IPS DF 4.7 (cell line): ENCODE data around the gene PNPLA6.
"Not testable (repeated sequence)": the region's sequence is repeated elsewhere in the genome, so short reads cannot be mapped to it uniquely, and the experiment has no call there.

ENCODE experiments used
- DNase-seq: peaks from one replicate; pipeline ENCODE4 v3.0.0-alpha.2; 2013; ENCODE audit warnings: low spot score; ENCODE audit errors: extremely low read depth

PNPLA6 gene

DNA sequence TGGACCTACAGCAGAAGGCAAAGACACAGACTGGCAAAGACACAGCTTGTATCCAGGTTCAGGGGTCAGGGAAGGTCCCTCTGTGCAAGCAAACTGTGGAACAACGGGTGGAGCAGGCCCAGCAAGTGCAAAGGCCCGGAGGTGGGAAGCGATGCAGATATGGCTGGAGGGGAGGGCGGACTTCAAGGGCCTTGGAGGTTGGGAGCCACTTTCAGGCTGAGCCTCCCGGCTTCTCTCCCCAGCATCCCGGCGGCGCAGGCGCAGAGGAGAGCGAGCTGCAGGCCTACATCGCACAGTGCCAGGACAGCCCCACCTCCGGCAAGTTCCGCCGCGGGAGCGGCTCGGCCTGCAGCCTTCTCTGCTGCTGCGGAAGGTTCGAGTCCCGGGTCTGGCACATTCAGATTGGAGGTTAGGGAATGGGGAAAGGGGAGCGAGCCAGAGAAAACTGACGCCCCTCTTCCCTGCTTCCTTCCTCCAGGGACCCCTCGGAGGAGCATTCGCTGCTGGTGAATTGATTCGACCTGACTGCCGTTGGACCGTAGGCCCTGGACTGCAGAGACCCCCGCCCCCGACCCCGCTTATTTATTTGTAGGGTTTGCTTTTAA lies 2.1 kb upstream of the PNPLA6 start:
- DNase-seq: no peak

DNA sequence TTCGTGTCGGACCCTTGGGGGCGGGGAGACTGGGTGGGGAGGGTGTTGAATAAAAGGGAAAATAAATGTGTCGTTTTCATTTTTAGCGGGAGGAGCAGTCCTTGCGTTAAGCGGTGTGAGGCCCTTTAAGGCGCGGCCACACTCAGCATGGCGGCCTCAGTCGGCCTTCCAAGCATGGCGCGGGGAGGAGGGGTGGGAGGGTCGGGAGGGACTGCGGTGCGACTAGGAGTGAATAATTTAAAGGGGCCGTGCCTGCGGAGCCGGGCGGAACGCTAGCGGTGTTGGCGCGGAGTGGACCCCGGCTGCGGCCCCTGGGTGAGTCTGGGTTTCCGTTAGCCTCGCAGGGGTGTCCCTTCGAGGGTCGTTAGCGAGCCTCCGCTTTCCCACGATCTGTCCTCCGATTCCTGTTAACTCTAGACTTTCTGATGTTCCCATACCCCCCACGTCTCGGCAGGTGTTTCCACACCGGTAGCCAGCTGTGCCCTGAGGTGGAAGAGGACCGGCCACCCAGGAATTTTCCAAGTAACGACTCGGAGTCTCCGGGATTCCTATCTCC lies 1.5 kb upstream of the PNPLA6 start:
- DNase-seq: no peak

DNA sequence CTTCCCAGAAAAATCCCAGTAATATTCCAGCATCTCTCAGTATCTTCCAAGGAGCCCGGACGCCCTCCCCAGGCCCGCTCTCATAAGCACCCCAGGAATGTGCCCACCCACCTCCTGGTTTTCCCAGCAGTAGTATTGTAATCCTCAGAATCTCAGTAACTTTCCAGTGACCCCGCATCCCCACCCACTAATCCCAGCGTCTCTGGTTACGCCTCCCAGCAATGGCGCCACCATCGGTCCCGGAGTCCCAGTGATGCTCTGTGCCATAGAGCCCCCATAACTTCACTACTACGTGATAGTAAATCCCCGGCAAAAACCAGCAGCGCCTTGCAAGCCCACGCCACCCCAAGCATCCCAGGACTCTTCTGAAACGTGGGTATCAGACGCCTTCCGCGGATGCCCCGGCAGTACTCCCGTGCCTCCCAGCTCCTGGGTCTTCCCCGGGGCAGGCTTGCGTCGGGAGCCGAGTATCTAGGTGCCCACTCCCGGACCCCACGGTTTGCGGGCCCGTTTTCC lies 928 bp upstream of the PNPLA6 start:
- no peak for DNase-seq

DNA sequence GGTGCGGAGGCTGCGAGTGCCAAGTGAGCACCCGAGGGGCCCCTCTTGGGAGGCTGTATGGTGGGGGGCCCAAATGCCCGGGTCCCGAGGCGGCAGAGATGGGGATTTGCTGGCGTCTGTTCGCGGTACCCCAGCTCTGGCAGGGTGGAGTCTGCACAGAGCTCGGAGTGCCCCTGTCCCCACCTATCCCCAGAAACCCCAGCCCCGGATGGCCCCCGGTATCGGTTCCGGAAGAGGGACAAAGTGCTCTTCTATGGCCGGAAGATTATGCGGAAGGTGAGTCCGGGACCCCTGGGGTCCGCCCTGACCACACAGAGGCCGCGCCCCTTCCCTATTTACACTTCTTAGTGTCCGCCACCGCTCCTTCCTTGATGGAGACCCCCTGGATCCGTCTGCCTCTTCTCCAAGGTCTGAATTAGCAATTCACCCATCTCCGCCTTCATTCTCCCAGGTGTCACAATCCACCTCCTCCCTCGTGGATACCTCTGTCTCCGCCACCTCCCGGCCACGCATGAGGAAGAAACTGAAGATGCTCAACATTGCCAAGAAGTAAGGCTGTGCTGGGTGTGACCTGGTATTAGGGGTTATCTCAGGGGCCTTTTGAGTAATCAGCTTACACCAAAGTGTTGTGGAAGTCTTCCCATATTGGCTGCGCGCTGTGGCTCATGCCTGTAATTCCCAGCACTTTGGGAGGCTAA lies 630 bp downstream of the PNPLA6 start:
- DNase-seq: no peak

DNA sequence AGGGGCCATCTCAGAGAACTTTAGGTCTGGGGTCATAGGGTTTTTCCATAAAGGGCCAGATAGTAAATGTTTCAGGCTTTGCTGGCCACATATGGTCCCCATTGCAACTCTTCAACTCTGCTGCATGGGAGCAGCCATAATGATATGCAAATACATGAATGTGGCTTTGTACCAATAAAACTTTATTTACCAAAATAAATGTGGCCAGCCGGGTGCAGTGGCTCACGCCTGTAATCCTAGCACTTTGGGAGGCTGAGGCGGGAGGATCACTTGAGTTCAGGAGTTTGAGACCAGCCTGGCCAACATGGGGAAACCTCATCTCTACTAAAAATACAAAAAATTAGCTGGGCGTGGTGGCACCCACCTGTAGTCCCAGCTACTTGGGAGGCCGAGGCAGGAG lies 3.5 kb downstream of the PNPLA6 start:
- DNase-seq: not testable (repeated sequence)

DNA sequence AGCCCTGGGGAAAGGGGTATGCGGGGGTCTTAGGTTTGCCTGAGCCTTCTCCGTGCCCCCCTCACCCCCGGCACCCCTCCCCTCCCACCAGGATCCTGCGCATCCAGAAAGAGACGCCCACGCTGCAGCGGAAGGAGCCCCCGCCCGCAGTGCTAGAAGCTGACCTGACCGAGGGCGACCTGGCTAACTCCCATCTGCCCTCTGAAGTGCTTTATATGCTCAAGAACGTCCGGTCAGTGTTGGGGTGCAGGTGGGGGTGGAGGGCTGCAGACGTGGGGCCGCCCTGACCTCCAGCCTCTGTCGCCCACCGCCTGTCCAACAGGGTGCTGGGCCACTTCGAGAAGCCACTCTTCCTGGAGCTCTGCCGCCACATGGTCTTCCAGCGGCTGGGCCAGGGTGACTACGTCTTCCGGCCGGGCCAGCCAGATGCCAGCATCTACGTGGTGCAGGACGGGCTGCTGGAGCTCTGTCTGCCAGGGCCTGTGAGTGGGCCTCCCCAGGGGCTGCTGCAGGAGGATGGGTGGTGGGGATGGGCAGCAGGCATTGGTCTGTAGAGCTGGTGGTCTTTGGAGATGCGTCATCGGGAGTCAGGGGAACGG lies 4.4 kb downstream of the PNPLA6 start:
- DNase-seq: no peak

DNA sequence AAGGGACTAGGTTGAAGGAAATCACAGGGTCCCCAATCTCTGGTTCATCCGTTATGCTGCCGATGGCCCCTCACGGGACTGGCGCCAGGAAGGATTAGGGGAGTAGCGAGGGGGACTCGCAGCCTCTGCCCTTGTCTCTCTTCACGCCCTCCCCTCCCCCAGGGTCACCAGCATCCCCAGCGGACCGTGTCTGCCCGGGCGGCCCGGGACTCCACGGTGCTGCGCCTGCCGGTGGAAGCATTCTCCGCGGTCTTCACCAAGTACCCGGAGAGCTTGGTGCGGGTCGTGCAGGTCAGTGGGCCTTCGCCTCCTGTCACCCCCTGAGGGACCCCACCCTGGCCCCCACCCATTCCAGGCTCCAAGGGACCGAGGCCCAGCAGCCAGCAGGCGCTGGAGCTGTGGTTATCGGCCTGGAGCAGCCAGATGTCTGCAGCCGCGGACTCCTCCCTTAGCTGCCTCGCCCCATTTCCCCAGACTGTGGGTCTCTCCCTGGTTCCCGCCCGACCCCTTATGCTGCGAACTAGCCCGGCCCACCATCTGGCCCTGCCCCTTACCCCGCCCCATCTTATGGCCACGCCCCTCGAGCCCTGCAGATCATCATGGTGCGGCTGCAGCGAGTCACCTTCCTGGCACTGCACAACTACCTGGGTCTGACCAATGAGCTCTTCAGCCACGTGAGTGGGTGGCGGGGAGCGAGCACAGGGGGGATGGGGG lies 5.4 kb downstream of the PNPLA6 start:
- DNase-seq: no peak

DNA sequence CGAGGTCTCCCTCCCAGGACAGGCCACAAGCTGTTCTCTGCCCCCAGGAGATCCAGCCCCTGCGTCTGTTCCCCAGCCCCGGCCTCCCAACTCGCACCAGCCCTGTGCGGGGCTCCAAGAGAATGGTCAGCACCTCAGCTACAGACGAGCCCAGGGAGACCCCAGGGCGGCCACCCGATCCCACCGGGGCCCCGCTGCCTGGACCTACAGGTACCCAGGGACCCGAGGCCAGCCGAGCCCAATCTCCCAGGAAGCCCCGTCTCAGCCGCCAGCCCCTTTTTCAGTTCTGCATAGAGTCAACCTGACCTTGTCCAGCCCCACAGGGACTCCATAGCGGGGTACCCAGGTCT lies 5.9 kb downstream of the PNPLA6 start:
- no peak for DNase-seq

DNA sequence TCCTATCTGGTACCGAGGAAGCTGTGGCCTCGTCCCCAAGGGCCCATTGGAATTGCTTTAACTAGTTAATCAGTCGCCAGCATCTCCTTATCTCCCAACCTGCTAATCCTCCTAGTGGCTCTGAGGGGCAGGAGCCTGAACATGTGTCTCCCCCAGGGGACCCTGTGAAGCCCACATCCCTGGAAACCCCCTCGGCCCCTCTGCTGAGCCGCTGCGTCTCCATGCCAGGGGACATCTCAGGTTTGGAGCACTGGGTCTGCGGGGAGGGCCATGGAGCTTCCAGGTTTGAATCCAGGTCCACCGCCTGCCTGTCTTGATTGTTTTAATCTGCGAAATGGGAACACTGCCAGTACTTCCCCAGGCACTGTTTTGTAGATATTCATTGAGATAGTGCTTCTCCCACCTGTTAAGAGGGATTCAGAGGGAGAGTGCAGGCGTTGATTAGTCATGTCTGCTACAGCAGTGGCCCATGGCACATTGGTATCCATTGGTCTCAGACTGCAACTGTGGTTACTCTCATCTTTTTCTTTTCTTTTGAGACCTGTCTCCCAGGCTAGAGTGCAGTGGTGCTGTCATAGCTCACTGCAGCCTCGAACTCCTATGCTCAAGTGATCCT lies 6.4 kb downstream of the PNPLA6 start:
- DNase-seq: no peak

DNA sequence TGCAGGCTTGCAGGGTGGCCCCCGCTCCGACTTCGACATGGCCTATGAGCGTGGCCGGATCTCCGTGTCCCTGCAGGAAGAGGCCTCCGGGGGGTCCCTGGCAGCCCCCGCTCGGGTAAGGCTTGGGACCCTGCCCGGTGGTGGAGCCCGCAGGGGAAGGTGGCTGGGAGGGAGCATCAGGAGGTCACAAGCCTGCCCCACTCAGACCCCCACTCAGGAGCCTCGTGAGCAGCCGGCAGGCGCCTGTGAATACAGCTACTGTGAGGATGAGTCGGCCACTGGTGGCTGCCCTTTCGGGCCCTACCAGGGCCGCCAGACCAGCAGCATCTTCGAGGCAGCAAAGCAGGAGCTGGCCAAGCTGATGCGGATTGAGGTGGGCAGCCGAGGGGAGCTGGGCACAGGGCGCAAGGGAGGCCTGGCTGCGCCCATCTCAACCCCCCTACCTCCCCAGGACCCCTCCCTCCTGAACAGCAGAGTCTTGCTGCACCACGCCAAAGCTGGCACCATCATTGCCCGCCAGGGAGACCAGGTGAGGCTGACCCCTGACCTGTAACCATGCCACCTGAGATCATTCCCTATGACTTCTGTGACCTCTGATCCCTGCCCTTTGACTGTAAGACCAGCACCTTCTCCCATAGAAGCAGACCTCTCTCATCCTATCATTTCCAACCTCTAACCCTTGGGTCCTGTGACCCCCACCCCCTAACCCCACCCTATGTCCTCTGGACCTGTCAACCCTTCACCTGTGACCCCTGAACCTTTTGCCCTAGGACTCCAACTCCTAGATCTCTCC lies 7.2 kb downstream of the PNPLA6 start:
- DNase-seq: no peak

DNA sequence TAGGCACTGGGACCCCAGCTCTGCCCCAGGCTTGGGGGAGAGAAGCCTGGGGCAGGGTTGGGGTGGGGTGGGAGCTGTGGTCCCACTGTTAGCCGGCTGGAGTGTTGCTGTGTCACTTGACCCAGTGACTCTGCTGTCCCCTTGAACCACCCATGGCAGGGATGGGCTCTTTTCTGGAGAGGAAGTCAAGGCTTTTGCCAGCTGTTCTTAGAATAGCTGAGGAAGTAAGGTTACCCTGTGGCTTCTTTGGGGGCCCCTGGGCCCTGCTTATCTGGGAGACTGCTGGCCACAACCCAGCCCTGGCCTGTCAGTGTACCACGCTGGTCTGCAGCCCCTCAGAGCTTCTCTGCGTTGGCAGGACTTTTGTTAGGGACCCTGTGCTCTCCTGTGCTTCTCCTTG lies 9.1 kb downstream of the PNPLA6 start:
- no peak for DNase-seq

DNA sequence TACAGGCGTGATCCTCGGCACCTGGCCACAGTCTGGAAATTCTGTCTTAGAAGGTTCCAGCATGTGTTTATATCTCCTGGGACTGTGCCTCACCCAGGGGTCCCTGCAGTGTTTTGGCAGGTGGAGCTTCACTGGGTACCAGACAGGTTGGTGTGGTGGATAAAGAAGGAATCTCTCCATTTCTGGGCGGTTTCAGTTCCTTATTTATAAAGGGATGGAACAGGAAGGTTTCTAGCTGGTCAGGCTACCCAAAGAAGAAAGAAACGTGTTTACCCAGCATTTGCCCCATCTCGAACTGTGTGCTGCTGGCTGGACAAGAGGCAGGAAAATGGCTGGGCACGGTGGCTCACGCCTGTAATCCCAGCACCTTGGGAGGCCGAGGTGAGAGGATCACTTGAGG lies 9.8 kb downstream of the PNPLA6 start:
- no peak for DNase-seq

DNA sequence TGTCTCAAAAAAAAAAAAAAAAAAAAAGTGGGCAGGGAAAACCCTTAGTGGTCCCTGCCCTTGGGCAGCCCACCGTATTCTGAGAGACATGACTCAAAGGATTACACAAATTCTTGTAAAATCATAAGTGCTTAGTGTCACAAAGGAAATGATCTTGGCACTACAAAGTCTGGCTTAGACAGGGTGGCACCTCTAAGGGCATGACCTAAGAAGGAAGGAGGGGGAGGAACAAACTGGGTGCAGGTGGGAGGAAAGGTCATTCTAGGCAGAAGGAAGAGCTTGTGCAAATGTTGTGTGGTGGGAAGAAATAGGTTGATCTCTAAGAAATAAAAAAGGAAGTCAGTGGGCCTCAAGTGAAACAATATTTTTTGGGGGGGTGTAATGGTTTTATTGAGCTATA lies 10.4 kb downstream of the PNPLA6 start:
- DNase-seq: no peak

DNA sequence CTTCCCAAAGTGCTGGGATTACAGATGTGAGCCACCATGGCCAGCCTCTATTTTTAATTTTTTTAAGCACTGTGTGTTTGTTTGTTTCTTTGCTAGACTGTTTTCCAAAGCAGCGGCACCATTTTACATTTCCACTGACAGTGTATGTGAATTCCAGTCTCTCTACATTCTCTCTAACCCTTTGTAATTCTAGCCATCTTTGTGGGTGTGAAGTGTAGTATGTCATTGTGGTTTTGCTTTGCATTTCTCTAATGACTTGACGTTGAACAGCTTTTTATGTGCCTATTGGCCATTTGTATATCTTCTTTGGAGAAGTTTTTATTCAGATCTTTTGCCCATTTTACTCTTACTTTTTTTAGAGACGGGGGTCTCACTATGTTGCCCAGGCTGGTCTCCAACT lies 11.6 kb downstream of the PNPLA6 start:
- DNase-seq: no peak

DNA sequence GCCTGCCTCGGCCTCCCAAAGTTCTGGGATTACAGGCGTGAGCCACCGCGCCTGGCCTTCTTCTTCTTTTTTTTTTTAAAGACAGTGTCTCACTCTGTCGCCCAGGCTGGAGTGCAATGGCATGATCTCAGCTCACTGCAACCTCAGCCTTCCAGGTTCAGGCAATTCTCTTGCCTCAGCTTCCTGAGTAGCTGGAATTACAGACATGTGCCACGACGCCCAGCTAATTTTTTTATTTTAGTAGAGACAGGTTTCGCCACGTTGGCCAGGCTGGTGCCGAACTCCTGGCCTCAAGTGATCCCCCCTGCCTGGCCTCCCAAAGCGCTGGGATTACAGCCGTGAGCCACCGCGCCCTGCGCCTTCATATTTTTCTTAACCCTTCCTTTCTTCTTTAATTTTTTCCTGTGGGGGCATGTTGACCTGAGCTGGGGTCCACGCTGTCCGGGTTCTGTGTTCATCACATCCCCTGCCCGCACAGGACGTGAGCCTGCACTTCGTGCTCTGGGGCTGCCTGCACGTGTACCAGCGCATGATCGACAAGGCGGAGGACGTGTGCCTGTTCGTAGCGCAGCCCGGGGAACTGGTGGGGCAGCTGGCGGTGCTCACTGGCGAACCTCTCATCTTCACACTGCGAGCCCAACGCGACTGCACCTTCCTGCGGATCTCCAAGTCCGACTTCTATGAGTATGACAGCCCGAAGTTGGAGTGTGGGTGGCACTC lies 14.1 kb downstream of the PNPLA6 start:
- DNase-seq: no peak

DNA sequence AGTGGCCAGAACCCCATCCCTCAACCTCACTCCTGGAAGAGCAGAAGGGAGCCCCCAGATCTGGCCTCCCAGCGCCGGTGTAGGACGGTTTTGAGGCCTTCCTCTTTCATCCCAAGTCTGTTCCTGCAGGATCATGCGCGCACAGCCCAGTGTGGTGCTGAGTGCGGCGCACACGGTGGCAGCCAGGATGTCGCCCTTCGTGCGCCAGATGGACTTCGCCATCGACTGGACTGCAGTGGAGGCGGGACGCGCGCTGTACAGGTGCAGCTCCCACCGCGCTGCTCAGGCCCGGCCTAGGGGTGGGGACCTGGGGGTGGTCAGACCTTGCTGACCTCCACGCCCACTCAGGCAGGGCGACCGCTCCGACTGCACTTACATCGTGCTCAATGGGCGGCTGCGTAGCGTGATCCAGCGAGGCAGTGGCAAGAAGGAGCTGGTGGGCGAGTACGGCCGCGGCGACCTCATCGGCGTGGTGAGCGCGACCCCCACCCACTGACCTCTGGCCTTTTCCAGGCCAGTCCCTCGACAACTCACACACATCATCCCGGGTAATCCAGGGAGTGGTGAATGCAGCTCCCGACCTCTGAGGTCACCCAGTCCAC lies 14.8 kb downstream of the PNPLA6 start:
- DNase-seq: no peak

DNA sequence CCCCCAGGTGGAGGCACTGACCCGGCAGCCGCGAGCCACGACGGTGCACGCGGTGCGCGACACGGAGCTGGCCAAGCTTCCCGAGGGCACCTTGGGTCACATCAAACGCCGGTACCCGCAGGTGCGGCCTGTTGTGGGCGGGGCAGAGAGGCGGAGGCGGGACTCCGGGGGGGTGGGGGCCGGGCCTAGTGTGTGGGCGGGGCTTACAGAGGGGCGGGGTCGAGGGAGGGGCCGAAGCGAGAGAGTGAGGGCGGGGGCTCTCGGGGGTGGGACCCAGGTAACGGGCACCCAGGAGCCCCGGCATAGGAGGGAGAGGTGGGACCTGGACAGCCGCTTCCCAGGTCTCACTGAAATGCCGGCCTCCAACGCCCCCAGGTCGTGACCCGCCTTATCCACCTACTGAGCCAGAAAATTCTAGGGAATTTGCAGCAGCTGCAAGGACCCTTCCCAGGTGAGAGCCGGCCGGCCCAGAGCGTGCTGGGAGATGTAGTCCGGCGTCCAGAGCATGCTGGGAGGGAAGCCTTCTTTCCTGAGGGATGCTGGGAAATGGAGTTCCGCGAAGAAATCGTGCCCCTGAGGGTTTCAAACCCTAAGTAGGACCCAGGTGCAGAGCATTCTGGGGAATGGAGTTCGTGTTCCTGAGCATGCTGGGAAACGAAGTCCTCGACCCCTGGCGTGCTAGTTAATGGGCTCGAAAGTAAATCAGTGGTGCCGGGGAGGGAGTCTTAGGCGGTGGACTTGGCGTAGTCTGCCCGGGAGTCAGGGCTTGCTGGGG lies 15.7 kb downstream of the PNPLA6 start:
- DNase-seq: peak; percentile 95

DNA sequence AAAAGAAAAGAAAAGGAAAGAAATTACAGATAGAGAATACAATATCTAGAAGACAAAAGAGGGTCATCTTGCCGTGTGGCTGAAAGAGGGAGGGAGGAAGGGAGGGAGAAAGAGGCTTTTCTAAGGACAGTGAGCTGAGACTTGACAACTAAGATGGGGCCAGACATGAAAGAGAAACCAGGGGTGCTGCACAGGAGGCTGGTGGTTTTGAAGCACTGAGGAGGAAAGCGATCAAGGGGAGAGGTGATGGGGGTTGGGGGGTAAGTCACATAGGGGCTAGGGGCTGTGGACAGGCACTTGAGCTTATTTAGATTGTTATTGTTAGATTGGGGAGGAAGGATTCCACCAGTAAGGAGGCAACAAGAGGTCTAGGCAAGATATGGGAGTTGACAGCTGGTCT lies 17.3 kb downstream of the PNPLA6 start:
- DNase-seq: no peak

DNA sequence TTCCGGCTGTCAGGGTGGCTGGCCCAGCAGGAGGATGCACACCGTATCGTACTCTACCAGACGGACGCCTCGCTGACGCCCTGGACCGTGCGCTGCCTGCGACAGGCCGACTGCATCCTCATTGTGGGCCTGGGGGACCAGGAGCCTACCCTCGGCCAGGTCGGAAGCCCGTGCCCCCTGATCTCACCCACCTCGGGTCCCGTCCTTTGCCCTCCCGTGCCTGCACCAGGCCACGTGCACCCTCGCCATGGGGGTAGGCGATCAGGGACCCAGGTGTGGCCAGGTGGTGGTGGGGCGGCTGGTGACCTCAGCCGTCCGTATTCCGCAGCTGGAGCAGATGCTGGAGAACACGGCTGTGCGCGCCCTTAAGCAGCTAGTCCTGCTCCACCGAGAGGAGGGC lies 19.0 kb downstream of the PNPLA6 start:
- DNase-seq: no peak
